ENCODE data around the gene ABHD17C.
"Not testable (repeated sequence)": the region's sequence is repeated elsewhere in the genome, so short reads cannot be mapped to it uniquely, and the experiment has no call there.

The ABHD17C gene

DNA sequence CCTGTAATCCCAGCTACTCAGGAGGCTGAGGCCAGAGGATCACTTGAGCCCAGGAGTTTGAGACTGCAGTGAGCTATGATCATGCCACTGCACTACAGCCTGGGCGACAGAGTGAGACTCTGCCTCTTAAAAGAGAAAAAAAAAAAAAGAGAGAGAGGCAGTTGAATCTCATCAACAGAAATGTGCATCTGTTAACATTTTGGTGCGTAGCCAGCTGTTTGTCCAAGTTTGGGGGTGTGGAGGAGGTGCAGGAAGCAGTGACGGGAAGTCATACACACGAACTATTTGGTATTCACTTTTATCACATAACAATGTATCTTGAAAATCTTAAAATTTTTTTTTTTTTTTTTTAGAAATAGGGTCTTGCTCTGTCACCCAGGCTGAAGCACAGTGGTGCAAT lies 65.8 kb downstream of the ABHD17C start:
- in situ Hi-C loops (cut with HindIII; ENCODE audit: low sequenced_read_pairs), result no loop called here

DNA sequence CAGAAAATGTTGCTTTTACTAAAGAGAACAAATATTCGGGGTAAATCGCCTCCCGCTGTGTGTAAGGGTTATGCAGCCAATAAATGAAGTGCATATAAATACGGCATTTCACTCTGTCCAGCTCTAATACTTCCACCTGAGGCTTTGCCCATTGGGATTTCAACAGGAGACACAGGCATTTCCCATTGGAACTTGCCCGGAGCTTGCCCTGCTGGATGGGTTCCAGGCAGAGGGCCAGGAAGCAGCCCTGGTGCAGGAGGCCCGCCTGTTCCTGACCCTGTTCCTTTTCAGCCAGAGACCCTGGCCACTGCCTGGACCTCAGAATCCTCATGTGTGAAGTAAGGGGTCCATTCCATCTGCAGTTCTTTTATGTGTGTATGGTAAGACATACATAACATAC lies 66.6 kb downstream of the ABHD17C start:
- in situ Hi-C loops (cut with HindIII; ENCODE audit: low sequenced_read_pairs), result no loop called here

DNA sequence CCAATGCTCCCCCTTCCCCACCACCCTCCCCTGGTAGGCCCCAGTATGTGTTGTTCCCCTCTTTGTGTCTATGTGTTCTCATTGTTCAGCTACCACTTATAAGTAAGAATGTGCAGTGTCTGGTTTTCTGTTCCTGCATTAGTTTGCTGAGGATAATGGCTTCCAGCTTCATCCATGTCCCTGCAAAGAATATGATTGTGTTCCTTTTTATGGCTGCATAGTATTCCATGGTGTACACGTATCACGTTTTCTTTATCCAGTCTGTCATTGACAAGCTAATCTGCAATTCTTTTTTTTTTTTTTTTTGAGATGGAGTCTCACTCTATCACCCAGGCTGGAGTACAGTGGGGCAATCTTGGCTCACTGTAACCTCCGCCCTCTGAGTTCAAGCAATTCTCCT lies 68.1 kb downstream of the ABHD17C start:
- in situ Hi-C loops (cut with HindIII; ENCODE audit: low sequenced_read_pairs), result not testable (repeated sequence)

DNA sequence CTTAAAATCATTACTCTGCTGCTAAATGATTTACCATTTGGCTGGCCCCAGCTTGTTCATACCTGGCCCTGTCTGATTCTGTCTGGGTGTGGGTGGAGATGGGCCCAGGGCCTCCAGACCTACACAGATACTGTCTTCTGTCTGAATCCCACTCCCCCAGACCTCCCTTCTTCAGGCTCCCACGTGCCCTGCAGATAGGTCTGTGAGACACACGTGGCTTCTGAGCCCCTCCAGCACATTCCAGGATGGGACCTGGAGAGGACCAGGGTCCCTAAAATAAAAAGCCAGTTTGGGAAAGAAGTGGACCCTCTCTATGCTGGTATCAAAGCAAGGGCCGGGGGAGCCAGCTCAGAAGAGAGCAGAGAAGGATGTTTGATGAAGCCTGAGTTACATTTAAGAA lies 69.4 kb downstream of the ABHD17C start:
- in situ Hi-C loops (cut with HindIII; ENCODE audit: low sequenced_read_pairs), result no loop called here

DNA sequence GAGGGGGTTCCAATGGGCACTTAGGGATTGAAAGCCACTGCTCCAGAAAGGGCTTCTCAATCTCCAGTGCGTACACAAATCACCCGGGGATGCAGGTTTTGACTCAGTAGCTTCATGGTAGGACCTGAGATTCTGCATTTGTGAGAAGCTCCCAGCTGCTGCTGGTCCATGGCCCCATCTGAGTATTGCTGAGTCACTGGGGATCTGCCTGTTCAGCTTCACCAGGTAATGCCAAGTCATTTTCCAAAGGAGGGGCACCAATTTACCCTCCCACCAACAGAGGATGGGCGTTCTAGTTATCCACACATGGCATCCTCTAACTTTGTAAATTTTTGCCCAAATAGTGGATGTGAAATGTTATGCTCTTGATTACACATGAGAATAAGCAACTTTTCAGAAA lies 71.2 kb downstream of the ABHD17C start:
- in situ Hi-C loops (cut with HindIII; ENCODE audit: low sequenced_read_pairs), result no loop called here

DNA sequence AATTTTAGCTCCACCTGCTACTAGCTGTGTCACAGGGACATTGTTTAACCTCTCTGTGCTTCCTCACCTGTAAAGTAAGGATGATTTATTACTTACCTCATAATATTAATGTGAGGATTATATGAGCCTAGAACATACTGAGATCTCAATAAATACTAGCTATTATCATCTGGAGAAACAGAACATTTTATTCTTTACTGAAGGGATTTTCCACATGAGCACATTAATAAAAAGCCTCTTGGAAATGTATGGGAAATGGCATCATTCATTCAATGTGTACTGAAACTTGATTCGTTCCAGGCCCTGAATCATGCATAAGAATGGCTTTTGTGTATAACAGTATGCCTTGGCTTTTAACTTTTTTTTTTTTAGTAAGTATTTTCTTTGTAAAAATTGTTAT lies 73.0 kb downstream of the ABHD17C start:
- in situ Hi-C loops (cut with HindIII; ENCODE audit: low sequenced_read_pairs), result no loop called here

DNA sequence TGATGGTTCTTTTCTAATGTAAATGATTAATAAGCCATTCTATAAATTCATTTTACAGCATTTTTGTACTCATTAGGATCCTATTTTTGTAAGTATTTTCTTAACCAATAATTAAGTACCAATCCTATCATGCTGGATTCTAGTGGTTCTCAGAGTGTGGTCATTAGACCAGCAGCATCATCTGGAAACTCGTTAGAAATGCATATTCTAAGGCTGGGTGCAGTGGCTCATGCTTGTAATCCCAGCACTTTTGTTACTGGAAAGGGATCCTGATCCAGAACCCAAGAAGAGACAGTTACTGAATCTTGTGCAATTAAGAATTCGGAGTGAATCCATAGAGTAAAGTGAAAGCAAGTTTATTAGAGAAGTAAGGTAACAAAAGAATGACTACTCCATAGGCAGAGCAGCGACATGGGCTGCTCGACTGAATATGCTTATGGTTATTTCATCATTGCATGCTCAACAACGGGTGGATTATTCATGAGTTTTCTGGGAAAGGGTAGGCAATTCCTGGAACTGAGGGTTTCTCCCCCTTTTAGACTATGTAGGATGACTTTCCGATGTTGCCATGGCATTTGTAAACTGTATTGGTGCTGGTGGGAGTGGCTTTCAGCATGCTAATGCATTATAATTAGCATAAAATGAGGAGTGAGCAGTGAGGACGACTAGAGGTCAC lies 74.2 kb downstream of the ABHD17C start:
- in situ Hi-C loops (cut with HindIII; ENCODE audit: low sequenced_read_pairs), result no loop called here

DNA sequence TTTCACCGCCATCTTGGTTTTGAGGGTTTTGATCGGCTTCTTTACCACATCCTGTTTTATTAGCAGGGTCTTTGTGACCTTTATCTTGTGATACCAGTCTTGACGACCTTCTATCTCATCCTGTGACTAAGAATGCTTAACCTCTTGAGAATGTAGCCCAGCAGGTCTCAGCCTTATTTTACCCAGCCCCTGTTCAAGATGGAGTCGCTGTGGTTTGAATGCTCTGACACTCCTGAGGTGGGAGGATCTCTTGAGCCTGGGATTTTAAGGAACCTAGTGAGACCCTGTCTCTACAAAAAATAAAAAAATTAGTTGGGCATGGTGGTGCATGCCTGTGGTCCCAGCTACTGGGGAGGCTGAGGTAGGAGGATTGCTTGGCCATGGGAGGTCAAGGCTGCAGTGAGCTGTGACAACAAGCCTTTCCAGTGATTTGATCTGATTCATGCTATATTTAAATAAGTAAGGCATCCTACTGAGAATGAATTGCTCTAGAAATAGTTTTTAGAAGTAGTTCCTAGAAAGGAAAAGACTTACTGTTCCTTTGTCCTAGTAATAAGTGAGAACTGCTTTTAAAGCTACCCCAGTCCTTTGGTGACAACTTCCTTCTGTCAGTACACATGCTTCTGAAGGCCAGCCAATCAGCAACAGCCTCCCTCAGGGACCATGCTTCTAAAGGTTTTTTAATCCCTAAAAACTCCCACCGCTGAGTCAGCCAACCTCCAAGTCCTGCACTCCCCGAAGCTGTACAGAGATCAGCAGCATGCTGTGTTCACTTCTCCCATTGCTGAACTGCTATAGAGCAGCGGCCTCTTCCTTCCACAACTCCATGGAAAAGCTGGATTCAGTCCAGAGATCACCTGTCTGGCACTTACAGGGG lies 75.0 kb downstream of the ABHD17C start:
- in situ Hi-C loops (cut with HindIII; ENCODE audit: low sequenced_read_pairs), result no loop called here

DNA sequence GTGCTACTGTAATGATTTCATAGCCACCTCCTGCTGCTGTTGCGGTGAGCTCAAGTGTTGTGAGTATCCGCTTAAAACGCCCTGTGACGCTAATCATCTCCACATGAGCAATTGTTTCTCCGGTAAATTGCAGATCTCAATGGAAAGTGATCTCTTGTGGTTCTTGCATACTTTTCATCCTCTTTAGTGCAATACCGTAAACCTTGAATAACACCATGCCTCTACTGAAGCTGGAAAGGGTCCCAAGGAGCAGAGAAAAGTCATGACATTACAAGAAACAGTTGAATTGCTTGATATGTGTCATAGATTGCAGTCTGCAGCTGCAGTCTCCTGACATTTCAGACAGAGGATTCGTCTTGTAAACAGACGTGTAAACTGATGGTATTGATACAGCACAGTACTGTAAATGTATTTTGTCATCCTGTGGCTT lies 78.0 kb downstream of the ABHD17C start:
- in situ Hi-C loops (cut with HindIII; ENCODE audit: low sequenced_read_pairs), result no loop called here

DNA sequence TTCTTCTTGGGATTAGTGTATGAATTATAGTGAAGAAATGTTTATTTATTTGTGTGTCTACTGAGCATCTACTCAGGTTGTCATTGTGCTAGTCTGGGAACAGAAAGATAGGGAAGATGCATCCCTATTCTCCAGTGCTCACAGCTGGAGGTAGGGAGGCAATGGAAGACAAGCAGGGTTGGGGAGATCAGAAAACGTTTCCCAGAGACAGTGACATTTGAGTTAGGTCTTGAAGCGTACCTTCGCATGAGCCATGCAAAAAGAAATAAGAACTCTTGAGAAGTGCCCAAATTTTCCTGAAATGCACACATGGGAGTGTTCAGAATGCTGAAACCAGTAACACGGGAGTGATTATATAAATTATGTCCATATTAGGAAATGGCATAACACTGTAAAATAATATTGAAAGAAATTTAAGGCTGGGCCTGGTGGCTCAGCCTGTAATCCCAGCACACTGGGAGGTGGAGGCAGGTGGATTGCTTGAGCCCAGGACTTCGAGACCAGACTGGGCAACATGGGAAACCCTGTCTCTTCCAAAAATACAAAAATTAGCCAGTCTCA lies 78.8 kb downstream of the ABHD17C start:
- in situ Hi-C loops (cut with HindIII; ENCODE audit: low sequenced_read_pairs), result no loop called here

DNA sequence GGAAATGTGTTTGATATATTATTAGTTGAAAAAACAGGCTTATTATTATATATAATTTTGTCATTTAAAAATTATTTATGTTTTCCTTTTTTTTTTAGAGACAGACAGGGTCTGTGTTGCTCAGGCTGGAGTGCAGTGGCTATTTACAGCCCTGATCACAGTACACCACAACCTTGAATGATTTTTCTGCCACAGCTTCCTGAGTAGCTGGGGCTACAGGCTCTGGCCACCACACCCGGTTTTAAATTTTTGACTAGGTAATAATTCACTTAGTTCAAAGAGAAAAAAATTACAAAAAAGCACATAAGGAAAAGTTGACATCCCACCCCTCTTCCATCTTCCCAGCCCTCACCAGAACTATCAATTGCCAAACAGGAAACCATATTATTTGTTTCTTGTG lies 79.4 kb downstream of the ABHD17C start:
- in situ Hi-C loops (cut with HindIII; ENCODE audit: low sequenced_read_pairs), result no loop called here

DNA sequence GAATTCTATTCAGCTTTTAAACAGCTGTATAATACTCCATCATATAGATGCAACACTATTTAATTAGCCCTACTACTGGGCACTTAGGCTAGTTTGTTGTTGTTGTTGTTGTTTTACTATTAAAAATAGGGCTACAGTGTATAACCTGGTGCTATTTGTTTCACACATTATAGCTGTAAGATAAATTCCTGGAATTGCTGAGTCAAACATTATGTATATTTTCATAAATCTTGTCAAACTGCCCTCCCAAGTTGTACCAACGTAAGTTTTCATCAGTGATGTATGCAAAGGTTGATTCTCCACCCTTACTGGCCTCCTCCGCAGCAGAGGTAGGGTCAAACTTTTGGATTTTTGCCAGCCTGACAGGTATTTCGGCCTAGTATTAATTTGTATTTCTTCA lies 80.2 kb downstream of the ABHD17C start:
- in situ Hi-C loops (cut with HindIII; ENCODE audit: low sequenced_read_pairs), result no loop called here

DNA sequence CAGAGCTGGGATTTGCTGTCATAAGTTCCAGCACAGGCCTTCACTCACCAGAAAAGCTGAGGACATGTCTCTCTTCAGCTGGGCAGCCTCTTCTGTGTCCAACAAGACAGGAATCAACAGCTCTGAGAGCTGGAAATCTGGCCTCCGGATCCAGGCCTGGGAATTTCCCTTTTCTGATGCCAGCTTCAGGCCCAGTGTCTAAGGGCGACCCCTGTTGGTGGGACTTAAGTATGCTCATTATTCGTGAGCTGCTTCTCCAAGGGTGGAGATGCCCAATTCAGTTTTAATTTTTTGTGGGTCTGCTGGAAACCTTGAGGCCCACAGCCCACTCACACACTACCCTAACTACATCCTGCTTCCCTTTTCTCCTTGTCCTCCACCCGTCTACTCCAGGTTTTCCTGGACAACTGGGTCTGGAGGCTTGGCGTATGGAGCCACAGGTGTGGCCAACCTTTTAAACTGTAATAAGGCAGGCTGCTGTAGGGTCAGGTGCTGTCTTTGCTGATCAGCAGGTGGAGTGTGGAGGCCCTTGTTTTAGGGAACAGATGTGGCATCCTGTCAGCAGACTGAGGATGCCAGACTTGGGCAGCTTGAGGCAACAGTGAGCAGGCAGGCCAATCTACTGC lies 81.4 kb downstream of the ABHD17C start:
- in situ Hi-C loops (cut with HindIII; ENCODE audit: low sequenced_read_pairs), result no loop called here

DNA sequence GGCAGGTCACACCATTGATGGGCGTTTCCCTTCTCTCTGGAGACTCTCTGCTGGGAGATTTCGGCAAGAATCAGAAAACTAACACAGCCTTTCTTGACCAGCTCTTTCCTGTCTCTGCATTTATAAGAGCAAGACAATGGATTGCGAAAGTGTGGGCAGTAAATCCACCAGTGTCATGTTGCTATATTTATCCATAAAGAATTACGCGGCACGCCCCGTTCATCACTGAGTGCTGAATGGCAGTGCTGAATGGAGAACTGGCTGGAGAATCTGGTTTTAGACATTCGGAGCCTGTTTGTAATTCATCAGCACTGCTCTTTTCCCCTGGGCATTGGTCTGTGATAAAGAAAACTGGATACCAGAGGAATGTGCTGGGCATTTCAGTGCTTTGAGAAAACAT lies 82.0 kb downstream of the ABHD17C start:
- in situ Hi-C loops (cut with HindIII; ENCODE audit: low sequenced_read_pairs), result no loop called here

DNA sequence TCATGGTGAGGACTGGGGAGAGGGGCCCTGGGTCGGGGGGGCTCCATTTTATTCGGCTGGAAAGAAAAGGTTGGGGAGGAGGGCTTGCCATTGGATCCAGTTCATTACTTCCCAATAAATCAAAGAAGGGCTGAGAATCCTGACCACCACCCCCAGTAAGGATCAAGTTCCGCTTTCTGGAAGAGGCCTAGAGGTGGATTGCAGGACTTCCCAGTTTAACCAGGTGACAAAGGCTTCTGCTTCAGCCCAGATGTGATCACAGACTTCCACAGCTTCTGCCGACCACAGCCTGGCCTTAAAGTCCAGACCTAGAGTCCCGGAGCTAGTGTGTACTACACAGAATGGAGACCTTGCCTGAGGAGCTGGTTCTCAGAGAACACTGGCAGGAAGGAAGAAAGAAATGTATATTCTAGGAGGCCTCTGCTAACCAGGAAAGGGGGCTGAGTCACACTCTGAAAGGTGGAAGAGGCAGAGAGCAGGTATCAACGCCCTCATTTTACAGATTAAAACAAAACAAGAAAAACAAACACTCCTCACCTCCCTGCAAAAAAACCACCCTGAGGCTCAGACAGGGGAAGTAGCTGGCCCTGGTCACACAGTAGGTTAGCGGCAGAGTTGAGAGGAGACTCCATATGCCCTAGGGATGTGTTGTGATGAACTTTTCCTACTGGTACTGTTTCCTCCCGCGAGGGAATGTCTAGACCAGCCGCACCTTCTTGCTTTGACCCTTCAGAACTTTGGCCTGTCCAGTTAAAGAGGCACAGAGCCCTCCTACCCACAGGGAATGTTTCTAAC lies 82.9 kb downstream of the ABHD17C start:
- in situ Hi-C loops (cut with HindIII; ENCODE audit: low sequenced_read_pairs), result no loop called here

DNA sequence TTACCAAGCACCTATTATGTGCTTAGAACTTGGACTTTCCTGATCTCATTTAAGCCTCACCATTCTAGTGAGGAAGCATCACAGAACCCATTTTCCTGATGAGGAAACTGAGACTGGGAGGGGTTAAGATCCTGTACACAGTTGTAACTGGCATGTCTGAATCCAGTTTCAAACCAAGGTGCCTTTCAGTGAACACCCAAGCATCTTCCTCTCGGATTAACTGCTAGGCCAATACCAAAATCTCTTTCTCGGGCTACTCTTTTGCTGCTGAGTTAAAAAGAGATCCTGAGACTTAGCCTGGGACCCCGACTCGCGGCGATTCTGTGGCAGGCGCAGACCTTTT lies 83.5 kb downstream of the ABHD17C start:
- in situ Hi-C loops (cut with HindIII; ENCODE audit: low sequenced_read_pairs), result no loop called here

DNA sequence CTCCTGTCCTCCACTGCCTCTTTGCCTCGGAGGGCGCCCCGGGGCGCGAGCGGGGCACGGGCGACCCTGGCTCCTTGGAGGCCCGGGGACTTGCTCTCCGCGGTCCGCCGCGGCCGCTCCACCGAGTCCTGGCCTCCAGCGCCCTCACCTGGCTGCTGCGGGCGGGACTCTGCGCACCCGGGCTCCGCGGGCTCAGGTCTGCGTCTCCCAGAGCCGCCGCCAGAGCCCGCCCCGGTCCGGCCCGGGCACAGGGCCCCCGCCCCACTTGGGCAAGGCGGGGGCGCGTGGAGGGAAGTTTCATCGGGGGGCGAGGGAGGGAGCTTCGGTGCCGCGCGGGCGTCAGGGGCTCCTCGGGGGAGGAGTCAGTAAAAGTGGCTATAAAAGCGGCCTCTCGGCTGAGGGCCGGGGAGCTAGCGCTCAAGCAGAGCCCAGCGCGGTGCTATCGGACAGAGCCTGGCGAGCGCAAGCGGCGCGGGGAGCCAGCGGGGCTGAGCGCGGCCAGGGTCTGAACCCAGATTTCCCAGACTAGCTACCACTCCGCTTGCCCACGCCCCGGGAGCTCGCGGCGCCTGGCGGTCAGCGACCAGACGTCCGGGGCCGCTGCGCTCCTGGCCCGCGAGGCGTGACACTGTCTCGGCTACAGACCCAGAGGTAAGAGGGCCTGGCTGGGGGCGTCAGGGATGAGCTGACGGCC lies 84.0 kb downstream of the ABHD17C start, which contains the start of gene CEMIP:
TSS of gene CEMIP (plus strand) at position 407 of the 694 bp plus-strand sequence. CDS start 94,510 bp downstream, outside the sequence.
- in situ Hi-C loops (cut with HindIII; ENCODE audit: low sequenced_read_pairs), result no loop called here

DNA sequence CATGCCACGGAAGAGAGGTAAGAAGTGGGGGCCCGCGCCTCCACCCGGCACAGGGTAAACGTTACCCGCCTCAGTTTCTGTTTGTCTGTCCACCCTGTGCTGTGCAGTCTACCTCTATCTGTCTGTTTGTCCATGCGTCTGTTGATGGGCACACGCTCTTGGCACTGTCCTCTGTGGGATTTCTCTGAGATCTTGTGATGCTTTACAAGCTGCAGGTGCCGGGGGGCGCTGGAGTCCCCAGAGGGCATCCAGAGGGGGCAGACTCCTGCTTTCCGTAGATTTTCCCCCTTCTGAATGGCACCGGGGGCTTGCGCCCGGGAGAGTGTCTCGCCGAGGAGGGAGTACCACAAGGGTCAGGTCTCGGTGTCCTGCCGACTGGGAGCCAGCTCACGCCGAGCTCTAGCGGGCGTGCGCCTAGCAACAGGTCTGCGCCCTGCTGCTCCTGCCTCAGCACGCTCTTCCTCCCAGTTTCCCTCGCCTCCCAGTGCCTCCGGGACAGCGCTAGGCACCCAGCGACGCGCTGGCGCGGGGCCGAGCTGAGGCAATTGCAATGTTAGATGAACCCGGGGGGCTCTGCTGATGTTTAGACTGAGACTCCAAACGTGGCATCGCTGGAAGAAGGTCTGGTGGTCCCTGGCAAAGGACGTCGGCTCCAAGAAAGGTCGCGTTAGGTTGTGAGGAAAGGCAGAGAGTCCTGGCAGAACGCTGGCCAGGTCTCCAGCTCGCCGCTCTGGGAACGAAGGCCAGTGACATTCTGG lies 84.7 kb downstream of the ABHD17C start:
- in situ Hi-C loops (cut with HindIII; ENCODE audit: low sequenced_read_pairs), result no loop called here

DNA sequence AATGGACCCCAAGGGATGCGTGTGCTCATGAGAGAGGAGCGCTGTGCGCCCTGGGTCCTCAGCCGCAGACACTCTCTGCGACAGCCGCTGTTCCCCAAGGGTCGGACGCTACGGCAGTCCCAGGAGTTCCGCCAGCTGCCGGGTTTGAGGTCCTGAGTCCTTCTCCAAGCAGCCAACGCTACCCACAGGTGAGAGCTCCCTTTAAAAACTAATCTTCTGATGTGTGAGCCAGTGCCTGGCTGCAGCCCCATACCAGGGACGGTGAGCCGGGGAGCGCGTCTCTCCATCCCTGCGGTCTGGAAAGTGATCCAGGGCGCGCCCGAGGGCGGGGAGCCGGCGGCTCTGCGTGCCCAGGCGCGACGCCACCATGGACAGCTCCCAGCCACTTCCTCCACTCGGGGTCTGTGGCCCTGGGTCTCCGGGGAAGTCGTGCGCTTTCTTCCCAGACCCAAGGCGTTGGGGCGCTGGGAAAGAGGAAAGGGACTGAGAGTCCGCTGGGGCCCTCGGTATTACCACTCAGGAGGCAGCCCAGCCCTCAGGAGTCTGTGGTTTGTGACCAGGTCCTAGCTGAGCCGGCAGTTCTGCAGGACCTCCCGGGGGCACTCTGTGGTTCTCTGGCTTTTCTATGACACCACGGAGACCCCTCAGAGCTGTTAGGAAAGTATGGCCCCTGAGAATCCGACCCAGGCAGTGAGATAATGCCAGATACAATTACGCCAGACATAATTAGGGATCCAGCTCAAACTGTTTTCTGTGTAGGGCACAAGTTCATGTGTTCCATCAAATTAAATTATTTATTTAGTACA lies 85.5 kb downstream of the ABHD17C start:
- in situ Hi-C loops (cut with HindIII; ENCODE audit: low sequenced_read_pairs), result no loop called here
